MM.1S (cell line): ENCODE data around the gene GPC1.
"Not testable (repeated sequence)": the region's sequence is repeated elsewhere in the genome, so short reads cannot be mapped to it uniquely, and the experiment has no call there.

Source experiments
- EZH2 ChIP-seq: fragments of 300-600 bp; sonication (generic); optimal IDR thresholded peaks from 2 replicates; pipeline ENCODE3; 2017; ENCODE audit warnings: low read depth, mild to moderate bottlenecking, antibody characterized with exemption, low read length, mixed read lengths
- EZH2phosphoT487 ChIP-seq: fragments of 300-600 bp; sonication (generic); IDR thresholded peaks from 2 replicates; pipeline ENCODE4 v1.6.1; 2018; ENCODE audit warnings: antibody characterized with exemption, low read length
- TF ChIP-seq, protein P1 (sequence below): fragments of 300-600 bp; sonication (generic); IDR thresholded peaks from 2 replicates; pipeline ENCODE4 v1.5.1; 2016; ENCODE audit warnings: antibody characterized with exemption, low read length, mixed read lengths

DNA sequence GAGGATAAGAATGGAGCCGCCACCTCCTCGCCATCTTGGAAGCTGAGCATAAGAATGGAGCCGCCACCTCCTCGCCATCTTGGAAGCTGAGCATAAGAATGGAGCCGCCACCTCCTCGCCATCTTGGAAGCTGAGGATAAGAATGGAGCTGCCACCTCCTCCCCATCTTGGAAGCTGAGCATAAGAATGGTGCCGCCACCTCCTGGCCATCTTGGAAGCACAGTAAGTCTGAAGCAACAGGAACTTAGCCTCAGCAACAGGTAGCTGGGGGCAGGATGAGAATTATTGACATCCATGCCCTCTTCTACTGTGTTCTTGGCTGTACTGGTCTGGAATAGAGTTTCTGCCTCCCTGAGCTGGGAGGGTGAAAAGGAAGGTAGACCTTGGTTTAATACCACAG, 61.6 kb downstream of the GPC1 start:
- not testable (repeated sequence) for TF ChIP-seq EZH2phosphoT487, EZH2
- TF ChIP-seq, protein P1, sequence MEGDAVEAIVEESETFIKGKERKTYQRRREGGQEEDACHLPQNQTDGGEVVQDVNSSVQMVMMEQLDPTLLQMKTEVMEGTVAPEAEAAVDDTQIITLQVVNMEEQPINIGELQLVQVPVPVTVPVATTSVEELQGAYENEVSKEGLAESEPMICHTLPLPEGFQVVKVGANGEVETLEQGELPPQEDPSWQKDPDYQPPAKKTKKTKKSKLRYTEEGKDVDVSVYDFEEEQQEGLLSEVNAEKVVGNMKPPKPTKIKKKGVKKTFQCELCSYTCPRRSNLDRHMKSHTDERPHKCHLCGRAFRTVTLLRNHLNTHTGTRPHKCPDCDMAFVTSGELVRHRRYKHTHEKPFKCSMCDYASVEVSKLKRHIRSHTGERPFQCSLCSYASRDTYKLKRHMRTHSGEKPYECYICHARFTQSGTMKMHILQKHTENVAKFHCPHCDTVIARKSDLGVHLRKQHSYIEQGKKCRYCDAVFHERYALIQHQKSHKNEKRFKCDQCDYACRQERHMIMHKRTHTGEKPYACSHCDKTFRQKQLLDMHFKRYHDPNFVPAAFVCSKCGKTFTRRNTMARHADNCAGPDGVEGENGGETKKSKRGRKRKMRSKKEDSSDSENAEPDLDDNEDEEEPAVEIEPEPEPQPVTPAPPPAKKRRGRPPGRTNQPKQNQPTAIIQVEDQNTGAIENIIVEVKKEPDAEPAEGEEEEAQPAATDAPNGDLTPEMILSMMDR: not testable (repeated sequence)
